ENCODE data around the gene MAN1C1.
"Not testable (repeated sequence)": the region's sequence is repeated elsewhere in the genome, so short reads cannot be mapped to it uniquely, and the experiment has no call there.

Gene MAN1C1

GRCh38 chr1:25583519-25584370, 32.8 kb upstream of the MAN1C1 start:
- no peak for DNase-seq (ENCODE audit: low read depth in 2 of 3, low spot score in 2 of 3)

DNA sequence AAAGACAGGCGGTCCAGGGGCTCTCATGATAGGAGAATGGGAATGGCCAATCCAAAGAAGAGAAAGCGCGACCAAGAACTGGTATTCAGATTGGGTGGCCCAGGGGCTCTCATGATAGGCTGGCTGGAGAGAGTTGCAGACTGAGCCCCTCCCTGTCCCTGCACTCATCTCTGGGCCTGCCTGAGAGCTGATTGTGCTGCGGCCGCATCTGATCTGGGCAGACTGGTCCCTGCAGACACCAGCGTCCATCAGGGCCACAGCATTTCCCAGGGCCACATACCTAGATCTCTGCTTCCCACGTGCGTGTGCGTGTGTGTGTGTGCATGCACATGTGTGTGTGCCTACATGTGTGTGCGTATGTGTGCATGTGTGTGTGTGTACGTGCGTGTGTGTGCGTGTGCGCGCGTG, 30.4 kb upstream of the MAN1C1 start:
- no peak for DNase-seq (ENCODE audit: low read depth in 2 of 3, low spot score in 2 of 3)

DNA sequence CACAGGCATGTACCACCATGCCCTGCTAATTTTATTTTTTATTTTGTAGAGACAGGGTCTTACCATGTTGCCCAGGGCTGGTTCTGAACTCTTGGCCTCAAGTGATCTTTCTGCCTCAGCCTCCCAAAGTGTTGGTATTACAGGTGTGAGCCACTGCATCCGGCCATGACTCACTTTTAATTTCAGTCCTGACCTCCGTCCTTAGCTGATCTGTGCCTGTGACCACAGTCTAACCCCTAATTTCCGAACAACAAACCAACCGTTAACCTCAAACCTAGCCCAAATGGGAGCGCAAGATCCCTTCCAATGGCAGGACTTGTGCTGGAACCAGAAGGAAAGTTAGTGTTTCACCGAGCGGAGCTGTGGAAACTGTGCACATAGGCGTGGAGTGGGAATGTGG, 29.3 kb upstream of the MAN1C1 start:
- no peak for DNase-seq (ENCODE audit: low read depth in 2 of 3, low spot score in 2 of 3)

DNA sequence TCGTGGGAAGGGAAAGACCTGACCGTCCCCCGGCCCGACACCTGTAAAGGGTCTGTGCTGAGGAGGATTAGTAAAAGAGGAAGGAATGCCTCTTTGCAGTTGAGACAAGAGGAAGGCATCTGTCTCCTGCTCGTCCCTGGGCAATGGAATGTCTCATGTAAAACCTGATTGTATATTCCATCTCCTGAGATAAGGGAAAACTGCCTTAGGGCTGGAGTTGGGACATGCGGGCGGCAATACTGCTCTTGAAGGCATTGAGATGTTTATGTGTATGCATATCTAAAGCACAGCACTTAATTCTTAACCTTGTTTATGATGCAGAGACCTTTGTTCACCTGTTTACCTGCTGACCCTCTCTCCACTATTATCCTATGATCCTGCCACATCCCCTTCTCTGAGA, 28.4 kb upstream of the MAN1C1 start:
- DNase-seq (ENCODE audit: low read depth in 2 of 3, low spot score in 2 of 3), result not testable (repeated sequence)

DNA sequence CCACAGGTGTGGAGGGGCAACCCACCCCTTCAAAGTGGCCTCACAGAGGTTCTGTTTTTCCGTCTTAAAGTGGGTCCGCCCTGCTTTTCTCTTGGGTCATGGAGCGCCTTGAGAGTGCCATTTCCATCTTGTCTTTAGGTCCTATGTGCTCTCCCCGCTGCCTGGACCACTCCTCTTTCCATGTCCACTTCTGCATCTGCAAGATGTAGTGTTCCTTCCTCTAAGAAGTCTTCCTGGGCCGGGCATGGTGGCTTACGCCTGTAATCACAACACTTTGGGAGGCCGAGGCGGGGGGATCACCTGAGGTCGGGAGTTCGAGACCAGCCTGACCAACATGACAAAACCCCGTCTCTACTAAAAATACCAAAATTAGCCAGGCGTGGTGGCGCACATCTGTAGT, 27.8 kb upstream of the MAN1C1 start:
- not testable (repeated sequence) for DNase-seq (ENCODE audit: low read depth in 2 of 3, low spot score in 2 of 3)

GRCh38 chr1:25590096-25590824, 26.3 kb upstream of the MAN1C1 start:
- no peak for DNase-seq (ENCODE audit: low read depth in 2 of 3, low spot score in 2 of 3)

DNA sequence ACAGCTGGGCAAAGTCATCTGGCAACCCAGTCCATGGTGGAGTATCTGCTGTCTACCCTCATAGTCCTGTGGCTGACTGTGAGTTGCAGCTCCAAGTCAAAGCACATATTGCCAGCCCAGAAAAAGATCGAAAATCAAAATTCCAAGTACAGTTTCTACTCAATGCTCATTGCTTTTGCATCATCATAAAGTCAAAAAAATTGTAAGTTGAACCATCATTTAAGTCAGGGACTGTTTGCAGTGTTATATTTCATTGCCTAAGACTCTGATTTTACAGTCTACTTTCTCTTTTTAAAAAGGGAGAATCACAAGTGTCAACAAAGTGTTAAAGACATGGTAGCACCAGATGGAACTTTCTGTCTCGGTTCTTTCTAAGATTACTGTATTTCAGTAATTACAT, 22.7 kb upstream of the MAN1C1 start:
- no peak for DNase-seq (ENCODE audit: low read depth in 2 of 3, low spot score in 2 of 3)

GRCh38 chr1:25594971-25595370, 21.6 kb upstream of the MAN1C1 start:
- no peak for DNase-seq (ENCODE audit: low read depth in 2 of 3, low spot score in 2 of 3)

DNA sequence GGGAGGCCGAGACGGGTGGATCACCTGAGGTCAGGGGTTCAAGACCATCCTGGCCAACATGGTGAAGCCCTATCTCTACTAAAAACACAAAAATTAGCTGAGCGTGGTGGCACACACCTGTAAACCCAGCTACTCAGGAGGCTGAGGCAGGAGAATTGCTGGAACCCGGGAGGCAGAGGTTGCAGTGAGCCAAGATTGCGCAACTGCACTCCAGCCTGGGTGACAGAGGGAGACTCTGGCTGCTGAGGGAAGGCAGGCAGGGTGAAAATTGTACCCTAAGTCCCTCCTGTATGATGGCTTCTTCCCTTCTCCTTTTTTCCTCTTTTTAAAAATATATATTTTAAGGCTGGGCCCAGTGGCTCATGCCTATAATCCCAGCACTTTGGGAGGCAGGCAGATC, 19.9 kb upstream of the MAN1C1 start:
- not testable (repeated sequence) for DNase-seq (ENCODE audit: low read depth in 2 of 3, low spot score in 2 of 3)

DNA sequence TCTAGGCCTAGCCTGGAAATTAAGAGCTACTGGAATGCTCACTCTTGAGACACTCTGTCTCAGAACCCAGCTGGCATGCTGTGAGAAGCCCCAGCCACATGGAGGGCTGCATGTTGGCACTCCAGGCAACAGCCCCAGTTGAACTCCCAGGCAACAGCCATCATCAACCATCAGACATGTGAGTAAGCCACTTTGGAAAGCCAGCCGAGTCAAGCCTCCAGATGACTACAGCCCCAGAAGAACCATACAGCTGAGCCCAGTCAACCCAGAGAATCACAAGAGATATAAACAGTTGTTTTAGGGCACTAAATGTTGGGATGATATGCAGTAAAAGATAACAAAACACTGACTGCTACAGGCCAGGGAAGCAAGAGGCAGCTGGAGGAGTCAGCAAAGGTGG, 17.7 kb upstream of the MAN1C1 start:
- no peak for DNase-seq (ENCODE audit: low read depth in 2 of 3, low spot score in 2 of 3)

- no peak for DNase-seq (ENCODE audit: low read depth in 2 of 3, low spot score in 2 of 3)
Observed at GRCh38 chr1:25599969-25600610, 16.5 kb upstream of the MAN1C1 start.

- not testable (repeated sequence) for DNase-seq (ENCODE audit: low read depth in 2 of 3, low spot score in 2 of 3)
Observed at GRCh38 chr1:25600971-25601699, 15.5 kb upstream of the MAN1C1 start.

DNA sequence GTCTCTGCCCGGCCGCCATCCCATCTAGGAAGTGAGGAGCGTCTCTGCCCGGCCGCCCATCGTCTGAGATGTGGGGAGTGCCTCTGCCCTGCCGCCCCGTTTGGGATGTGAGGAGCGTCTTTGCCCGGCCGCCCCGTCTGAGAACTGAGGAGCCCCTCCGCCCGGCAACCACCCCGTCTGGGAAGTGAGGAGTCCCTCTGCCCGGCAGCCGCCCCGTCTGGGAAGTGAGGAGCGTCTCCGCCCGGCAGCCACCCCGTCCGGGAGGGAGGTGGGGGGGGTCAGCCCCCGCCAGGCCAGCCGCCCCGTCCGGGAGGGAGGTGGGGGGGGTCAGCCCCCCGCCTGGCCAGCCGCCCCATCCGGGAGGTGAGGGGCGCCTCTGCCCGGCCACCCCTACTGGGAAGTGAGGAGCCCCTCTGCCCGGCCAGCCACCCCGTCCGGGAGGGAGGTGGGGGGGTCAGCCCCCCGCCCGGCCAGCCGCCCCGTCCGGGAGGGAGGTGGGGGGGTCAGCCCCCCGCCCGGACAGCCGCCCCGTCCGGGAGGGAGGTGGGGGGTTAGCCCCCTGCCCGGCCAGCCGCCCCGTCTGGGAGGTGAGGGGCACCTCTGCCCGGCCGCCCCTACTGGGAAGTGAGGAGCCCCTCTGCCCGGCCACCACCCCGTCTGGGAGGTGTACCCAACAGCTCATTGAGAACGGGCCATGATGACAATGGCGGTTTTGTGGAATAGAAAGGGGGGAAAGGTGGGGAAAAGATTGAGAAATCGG, 12.6 kb upstream of the MAN1C1 start:
- DNase-seq (ENCODE audit: low read depth in 2 of 3, low spot score in 2 of 3), result not testable (repeated sequence)

DNA sequence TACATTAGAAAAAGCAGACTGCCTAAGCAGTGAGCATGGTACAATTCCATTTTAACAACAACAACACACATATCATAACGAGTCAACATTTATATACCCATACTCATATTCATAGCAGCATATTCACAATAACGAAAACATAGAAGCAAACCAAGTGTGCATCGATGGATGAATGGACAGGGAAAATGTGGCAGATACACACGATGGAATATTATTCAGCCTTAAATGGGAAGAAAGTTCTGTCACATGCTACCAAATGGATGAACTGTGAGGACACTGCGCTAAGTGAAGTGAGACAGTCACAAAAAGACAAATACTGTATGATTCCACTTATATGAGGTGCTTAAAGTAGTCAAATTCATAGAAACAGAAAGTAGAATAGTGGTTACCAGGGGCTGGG, 9.5 kb upstream of the MAN1C1 start:
- no peak for DNase-seq (ENCODE audit: low read depth in 2 of 3, low spot score in 2 of 3)

GRCh38 chr1:25608488-25609178, 8.0 kb upstream of the MAN1C1 start:
- DNase-seq (ENCODE audit: low read depth in 2 of 3, low spot score in 2 of 3), result peak; percentile 60 to 79 (median 78)

GRCh38 chr1:25609921-25610320, 6.7 kb upstream of the MAN1C1 start:
- no peak for DNase-seq (ENCODE audit: low read depth in 2 of 3, low spot score in 2 of 3)

GRCh38 chr1:25610822-25611630, 5.6 kb upstream of the MAN1C1 start:
- no peak for DNase-seq (ENCODE audit: low read depth in 2 of 3, low spot score in 2 of 3)

DNA sequence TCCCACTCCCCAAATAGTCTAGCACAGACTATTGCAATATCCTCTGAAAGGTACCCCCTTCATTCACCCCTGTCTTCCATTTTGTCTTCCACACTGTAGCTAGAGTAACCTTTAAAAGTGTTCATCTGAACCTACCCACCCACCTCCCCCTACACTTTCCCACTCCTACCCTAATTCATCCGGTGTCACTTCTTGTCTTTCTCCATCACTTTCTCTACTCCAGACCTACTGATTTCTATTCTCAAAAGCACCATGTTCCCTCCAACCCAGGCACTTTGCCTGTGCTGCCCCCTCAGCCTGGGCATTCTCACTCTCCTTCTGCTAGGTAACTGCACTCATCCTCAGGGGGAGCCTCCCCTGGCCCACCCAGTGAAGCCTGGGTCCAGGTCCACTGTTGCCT, 4.7 kb upstream of the MAN1C1 start:
- DNase-seq (ENCODE audit: low read depth in 2 of 3, low spot score in 2 of 3), result no peak

DNA sequence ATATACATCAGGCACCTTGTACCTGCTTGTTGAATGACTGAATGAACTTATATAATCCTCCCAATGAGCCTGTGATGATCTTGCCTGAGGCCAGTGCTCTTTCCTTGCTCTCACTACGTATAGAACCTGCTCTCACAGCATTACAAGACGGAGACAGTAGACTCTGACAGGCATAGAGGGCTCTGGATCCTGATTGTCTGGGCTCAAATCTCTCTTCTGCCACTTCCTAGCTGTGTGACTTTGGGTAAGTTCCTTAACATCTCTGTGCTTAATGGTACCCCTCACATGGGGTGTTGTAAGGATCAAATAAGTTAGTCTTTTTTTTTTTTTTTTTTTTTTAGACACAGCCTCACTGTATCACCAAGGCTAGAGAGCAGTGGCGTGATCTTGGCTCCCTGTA, 4.2 kb upstream of the MAN1C1 start:
- DNase-seq (ENCODE audit: low read depth in 2 of 3, low spot score in 2 of 3), result no peak
